H1 (cell line): Measurements from ENCODE around the gene EGR4. TPM values are rescaled to one million over a fixed set of nuclear protein-coding genes. Genes with fewer than 3 reads are reported as not detected.

Source experiments
- EGR1 ChIP-seq: IDR thresholded peaks from 2 replicates; pipeline ENCODE4 v1.6.1; 2011; ENCODE audit warnings: low read depth, low read length, borderline replicate concordance
- JUND ChIP-seq: IDR thresholded peaks from 2 replicates; pipeline ENCODE4 v1.6.1; 2011; ENCODE audit warnings: mild to moderate bottlenecking, improper control_type of control experiment, low read length
- MAFK ChIP-seq: IDR thresholded peaks from 2 replicates; pipeline ENCODE4 v1.6.1; 2012; ENCODE audit warnings: low read depth, mild to moderate bottlenecking, improper control_type of control experiment, low read length
- RBBP5 ChIP-seq: IDR thresholded peaks from 2 replicates; pipeline ENCODE4 v1.7.1; 2012; ENCODE audit warnings: low read depth, mild to moderate bottlenecking, inconsistent platforms, low read length, moderate library complexity, borderline replicate concordance
- RFX5 ChIP-seq: IDR thresholded peaks from 2 replicates; pipeline ENCODE4 v1.6.1; 2011; ENCODE audit warnings: low read depth, low read length, improper control_type of control experiment, borderline replicate concordance
- TAF1 ChIP-seq: IDR thresholded peaks from 2 replicates; pipeline ENCODE4 v1.6.1; 2011; ENCODE audit warnings: mild to moderate bottlenecking, low read depth, low read length
- polyA plus RNA-seq, 7 experiments: library from polyadenylated mRNA; depleted of rRNA in 3 of 7; stranded (reverse) in 5 of 7; unstranded in 2 of 7; fragments of >200 nt in 5 of 7; fragments of 200-250 nt in 2 of 7; gene quantifications; 1 replicate in 5 of 7; 2 replicates in 1 of 7; 4 replicates in 1 of 7; pipeline versions ENCODE4 v1.2.1 to v1.2.3, GENCODE V29; 2011 to 2013; ENCODE audit warnings: missing spikeins in 2 of 7, mixed read lengths in 2 of 7
- total RNA-seq: library from RNA; stranded (reverse); fragmentation: NEBNext Ultra II Directional; extraction: Animal tissue kit (Norgen Biotek cat#: 25700); gene quantifications from 2 replicates; pipeline ENCODE4 v1.2.1, GENCODE V29; 2021

Gene EGR4
- total and polyA plus RNA-seq, 2 of the 8 experiments (the other 6 are each of a cell fraction or from before 2014, with no cell fraction given): 0.20 TPM; not detected in 1

GRCh38 chr2:73289304-73289703 is 4.0 kb downstream of the EGR4 start (continued):
- TF ChIP-seq TAF1 (no peak), EGR1 (no peak), JUND (no peak), MAFK (no peak), RFX5 (no peak), RBBP5 (no peak)
